Astrocyte of the hippocampus (primary cell): Measurements from ENCODE around the gene SCIN.

ENCODE experiments used
- DNase-seq: peaks from one replicate; pipeline ENCODE4 v3.0.0; 2011; ENCODE audit warnings: low read depth, low spot score

The SCIN gene

GRCh38 chr7:12567015-12567414 is 3.5 kb upstream of the SCIN start:
- no peak for DNase-seq

- no peak for DNase-seq
These were observed 847 bp upstream of the SCIN start for GRCh38 chr7:12569673-12570072.

GRCh38 chr7:12570168-12570533 is 369 bp upstream of the SCIN start:
- no peak for DNase-seq

- no peak for DNase-seq
These were observed 1.2 kb downstream of the SCIN start for GRCh38 chr7:12571691-12572090.

- no peak for DNase-seq
These were observed 2.5 kb downstream of the SCIN start for GRCh38 chr7:12572941-12573575.

GRCh38 chr7:12573885-12574284 is 3.4 kb downstream of the SCIN start:
- no peak for DNase-seq

- no peak for DNase-seq
These were observed 8.6 kb downstream of the SCIN start for GRCh38 chr7:12578930-12579640.

GRCh38 chr7:12581897-12582296 is 11.4 kb downstream of the SCIN start:
- peak; percentile 16 for DNase-seq

GRCh38 chr7:12582362-12582761 is 11.8 kb downstream of the SCIN start:
- DNase-seq = no peak

- DNase-seq = no peak
These were observed 12.7 kb downstream of the SCIN start for GRCh38 chr7:12583176-12583575.

- no peak for DNase-seq
These were observed 13.4 kb downstream of the SCIN start for GRCh38 chr7:12583922-12584321.

- DNase-seq = peak; percentile 46
These were observed 14.4 kb downstream of the SCIN start for GRCh38 chr7:12584930-12585329.

GRCh38 chr7:12586271-12586670 is 15.8 kb downstream of the SCIN start:
- DNase-seq = no peak

- DNase-seq = no peak
These were observed 17.9 kb downstream of the SCIN start for GRCh38 chr7:12588259-12588904.

- no peak for DNase-seq
These were observed 20.0 kb downstream of the SCIN start for GRCh38 chr7:12590559-12590958.

- DNase-seq = no peak
These were observed 23.8 kb downstream of the SCIN start for GRCh38 chr7:12594122-12594897.

GRCh38 chr7:12595148-12595547 is 24.6 kb downstream of the SCIN start:
- no peak for DNase-seq

GRCh38 chr7:12596225-12596790 is 25.8 kb downstream of the SCIN start:
- no peak for DNase-seq

GRCh38 chr7:12601302-12601869 is 30.9 kb downstream of the SCIN start:
- DNase-seq = no peak

- DNase-seq = no peak
These were observed 36.6 kb downstream of the SCIN start for GRCh38 chr7:12607134-12607533.

GRCh38 chr7:12609561-12609960 is 39.0 kb downstream of the SCIN start:
- no peak for DNase-seq

GRCh38 chr7:12610899-12611298 is 40.4 kb downstream of the SCIN start:
- no peak for DNase-seq
